Astrocyte of the cerebellum (primary cell): ENCODE results near the gene AGAP1.

Experiments
- DNase-seq: peaks from one replicate; pipeline ENCODE4 v3.0.0-alpha.2; 2011; ENCODE audit warnings: low read depth
- H3K4me3 ChIP-seq: 2 replicates; pipeline ENCODE4 v1.5.1; 2011; ENCODE audit warnings: mild to moderate bottlenecking, low read depth, low read length, moderate library complexity
- in situ Hi-C: cut with HindIII; loops from 2 replicates; pipeline ENCODE4 v1.10.0; 2017; ENCODE audit warnings: low sequenced_read_pairs
- TF ChIP-seq, protein P1 (sequence below): IDR thresholded peaks from 2 replicates; pipeline ENCODE4 v1.5.1; 2012; ENCODE audit warnings: low read length, low read depth, moderate library complexity, mild to moderate bottlenecking; ENCODE audit errors: missing control alignments

AGAP1 gene

DNA sequence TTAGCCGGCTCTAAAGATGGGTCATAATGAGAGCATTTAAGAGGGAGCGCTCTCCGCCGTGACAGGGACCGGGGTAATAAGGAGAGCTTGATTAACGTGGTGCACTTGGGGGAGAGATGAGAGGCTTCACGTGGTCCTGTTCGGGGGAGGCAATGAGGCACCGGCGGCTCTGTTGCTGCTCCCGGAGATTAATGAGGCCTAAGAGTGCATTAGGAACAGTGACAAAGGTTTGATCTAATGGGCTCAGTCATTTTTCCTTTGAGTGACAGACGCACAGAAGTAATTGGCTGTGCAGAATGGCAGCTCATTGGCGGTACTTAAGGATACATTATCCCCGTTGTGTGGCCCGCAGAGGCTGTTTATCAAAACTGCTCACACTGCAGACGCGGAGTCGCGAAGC lies 423.7 kb downstream of the AGAP1 start:
- in situ Hi-C loops = no loop called here
- no peak for DNase-seq
- TF ChIP-seq, protein P1, sequence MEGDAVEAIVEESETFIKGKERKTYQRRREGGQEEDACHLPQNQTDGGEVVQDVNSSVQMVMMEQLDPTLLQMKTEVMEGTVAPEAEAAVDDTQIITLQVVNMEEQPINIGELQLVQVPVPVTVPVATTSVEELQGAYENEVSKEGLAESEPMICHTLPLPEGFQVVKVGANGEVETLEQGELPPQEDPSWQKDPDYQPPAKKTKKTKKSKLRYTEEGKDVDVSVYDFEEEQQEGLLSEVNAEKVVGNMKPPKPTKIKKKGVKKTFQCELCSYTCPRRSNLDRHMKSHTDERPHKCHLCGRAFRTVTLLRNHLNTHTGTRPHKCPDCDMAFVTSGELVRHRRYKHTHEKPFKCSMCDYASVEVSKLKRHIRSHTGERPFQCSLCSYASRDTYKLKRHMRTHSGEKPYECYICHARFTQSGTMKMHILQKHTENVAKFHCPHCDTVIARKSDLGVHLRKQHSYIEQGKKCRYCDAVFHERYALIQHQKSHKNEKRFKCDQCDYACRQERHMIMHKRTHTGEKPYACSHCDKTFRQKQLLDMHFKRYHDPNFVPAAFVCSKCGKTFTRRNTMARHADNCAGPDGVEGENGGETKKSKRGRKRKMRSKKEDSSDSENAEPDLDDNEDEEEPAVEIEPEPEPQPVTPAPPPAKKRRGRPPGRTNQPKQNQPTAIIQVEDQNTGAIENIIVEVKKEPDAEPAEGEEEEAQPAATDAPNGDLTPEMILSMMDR = no peak

DNA sequence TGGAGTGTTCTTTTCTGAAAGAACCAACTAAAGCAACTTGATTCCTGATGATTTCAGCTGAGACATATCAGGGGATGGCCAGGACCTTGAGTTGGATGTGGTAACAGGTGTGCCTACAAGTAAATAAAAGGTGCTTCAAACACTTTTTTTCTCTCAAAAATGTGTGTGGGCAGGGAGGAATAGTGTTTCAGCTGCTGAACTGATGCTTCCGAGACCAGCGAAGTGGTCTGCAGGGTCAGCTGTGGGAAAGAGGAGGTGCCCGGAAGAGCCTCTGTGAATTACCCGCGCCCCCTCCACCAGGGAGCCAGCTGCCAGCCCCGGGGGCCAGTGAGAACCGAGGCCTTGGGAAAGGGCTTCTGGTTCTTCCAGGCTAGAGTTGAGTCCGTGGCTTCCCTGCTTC lies 425.0 kb downstream of the AGAP1 start:
- TF ChIP-seq, protein P1 = no peak
- no peak overlapping the region for H3K4me3 ChIP-seq
- DNase-seq = no peak
- in situ Hi-C loops = no loop called here

More for the DNA sequence above, 423.7 kb downstream of the AGAP1 start:
- no peak overlapping the region for H3K4me3 ChIP-seq

GRCh38 chr2:235920216-235920865 lies 426.5 kb downstream of the AGAP1 start:
- TF ChIP-seq, protein P1 = no peak
- no peak for DNase-seq
- H3K4me3 ChIP-seq = no peak overlapping the region
- in situ Hi-C loops = loop anchor here (5.0 kb wide), 1 partner anchor 62 kb away; no protein-coding TSS in a partner anchor

DNA sequence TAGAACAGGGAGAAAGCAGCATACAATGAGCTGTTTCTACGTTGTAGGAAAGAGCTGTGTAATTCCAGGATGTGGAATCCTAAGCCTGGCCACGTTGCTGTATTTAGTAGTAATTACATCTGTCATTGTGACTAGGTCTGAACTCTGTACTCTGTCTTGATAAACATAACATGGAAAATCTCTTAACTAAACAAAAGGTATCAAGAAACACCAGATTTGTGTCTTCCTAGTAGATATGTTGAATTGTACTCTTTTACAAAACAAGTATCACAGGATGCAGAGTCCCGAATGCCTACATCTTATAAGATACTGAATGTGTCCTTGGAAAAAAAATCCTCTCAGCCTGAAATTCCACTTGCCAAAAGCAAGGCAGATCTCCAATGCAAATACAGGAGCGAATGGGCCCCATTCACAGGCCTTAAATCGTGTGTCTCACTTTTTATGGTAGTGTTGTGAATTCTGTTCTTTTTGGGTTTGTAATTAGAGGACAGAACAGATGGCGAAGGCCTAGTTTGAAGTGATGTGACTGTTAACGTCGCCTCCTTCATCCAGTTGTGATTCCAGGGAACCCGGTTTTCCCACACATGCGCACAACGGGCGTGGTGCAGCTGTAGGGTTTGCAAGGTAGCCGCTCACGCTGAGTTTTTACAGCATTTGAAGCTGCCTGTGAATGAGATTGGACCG lies 427.8 kb downstream of the AGAP1 start:
- DNase-seq = no peak
- in situ Hi-C loops = loop anchor here (5.0 kb wide), 1 partner anchor 61 kb away; no protein-coding TSS in a partner anchor
- H3K4me3 ChIP-seq = no peak overlapping the region
- TF ChIP-seq, protein P1 = no peak

DNA sequence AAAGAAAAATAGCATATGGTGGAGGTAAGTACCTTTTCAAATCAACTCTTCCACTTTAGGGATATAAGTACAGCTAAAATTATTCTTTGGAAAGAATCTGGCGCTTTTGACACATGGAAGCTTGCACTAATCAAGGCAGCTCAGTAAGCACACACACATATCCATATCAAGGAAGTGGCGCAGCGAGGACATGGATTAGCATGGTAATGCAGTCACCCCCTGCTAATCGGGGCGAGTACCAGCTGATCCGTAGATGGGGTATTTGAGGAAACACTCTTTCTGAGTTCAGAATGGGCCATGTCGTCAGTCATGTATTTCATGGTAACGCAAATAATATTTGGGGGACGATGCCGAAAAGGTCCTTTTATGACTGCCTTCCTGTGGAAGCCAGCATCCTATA lies 429.0 kb downstream of the AGAP1 start:
- in situ Hi-C loops = loop anchor here (5.0 kb wide), 1 partner anchor 59 kb away; no protein-coding TSS in a partner anchor
- H3K4me3 ChIP-seq = no peak overlapping the region
- DNase-seq = no peak
- TF ChIP-seq, protein P1 = no peak

DNA sequence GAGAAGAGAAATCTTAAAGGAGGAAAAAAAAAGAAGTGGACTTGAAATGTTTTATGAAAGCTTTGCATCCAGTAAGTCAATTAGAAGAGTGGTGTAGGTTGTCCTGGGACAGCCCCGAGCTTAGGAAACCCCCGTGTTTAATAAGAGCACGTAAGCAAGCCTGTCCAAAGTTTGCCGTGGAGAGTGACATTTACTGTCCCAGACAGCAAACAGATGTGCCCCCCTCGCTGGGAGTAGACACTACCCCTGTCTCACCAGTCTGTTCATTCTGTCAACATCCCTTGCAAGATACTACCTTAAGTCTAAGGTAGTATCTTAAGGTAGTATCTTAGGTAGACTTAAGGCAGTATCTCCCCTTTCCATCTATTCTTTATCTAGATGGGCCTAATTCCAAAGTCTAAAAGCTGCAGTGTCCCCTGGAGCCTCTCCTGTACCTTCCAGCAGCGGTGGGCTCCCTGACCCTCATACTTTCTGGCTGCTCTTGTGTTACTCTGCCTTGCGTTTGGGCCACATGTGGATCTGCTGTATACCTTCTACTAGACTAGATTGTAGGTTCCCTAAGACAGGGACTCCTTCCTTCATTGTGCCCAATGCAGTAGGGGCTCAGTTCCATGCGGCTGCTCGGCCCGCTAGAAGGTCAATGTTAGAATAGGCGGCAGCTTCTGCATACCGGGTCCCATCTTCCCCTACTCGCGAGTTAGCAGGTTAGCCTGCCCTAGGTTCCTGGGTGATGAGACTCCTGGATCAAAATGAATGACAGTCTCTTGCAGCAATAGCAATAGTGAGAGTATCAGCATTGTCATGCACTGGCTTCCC lies 430.2 kb downstream of the AGAP1 start:
- in situ Hi-C loops = loop anchor here (5.0 kb wide), 1 partner anchor 58 kb away; no protein-coding TSS in a partner anchor
- DNase-seq = no peak
- TF ChIP-seq, protein P1 = no peak
- H3K4me3 ChIP-seq = no peak overlapping the region
